H9 (cell line): ENCODE measurements around the gene KIF21A. TPM values are rescaled to one million over a fixed set of nuclear protein-coding genes. Genes with fewer than 3 reads are reported as not detected.

Source experiments
- DNase-seq: peaks from one replicate; pipeline ENCODE4 v3.0.0-alpha.2; 2017
- H2AFZ ChIP-seq: one replicate; pipeline ENCODE4 v1.6.1; 2013; ENCODE audit warnings: mild to moderate bottlenecking, low read length, control low read depth, moderate library complexity
- H2AK5ac ChIP-seq: 2 replicates; pipeline ENCODE4 v1.6.1; 2013; ENCODE audit warnings: low read length, control low read depth, mixed read lengths; ENCODE audit not compliant: insufficient read length
- H2BK120ac ChIP-seq: one replicate; pipeline ENCODE4 v1.6.1; 2013; ENCODE audit warnings: low read depth, mild to moderate bottlenecking, low read length, control low read depth, inconsistent platforms; ENCODE audit not compliant: poor library complexity, severe bottlenecking
- H2BK12ac ChIP-seq: 2 replicates; pipeline ENCODE4 v1.6.1; 2013; ENCODE audit warnings: low read length, control low read depth, mixed read lengths, low read depth; ENCODE audit not compliant: insufficient read length
- H2BK15ac ChIP-seq: 2 replicates; pipeline ENCODE4 v1.6.1; 2013; ENCODE audit warnings: low read depth, low read length, control low read depth
- H2BK20ac ChIP-seq: one replicate; pipeline ENCODE4 v1.6.1; 2013; ENCODE audit warnings: low read depth, mild to moderate bottlenecking, low read length, control low read depth, inconsistent platforms; ENCODE audit not compliant: poor library complexity, severe bottlenecking
- H2BK5ac ChIP-seq: 2 replicates; pipeline ENCODE4 v1.6.1; 2013; ENCODE audit warnings: low read length, control low read depth, mixed read lengths; ENCODE audit not compliant: insufficient read length
- H3K14ac ChIP-seq: 2 replicates; pipeline ENCODE4 v1.6.1; 2013; ENCODE audit warnings: low read length, control low read depth; ENCODE audit not compliant: insufficient read depth
- H3K18ac ChIP-seq: 2 replicates; pipeline ENCODE4 v1.6.1; 2013; ENCODE audit warnings: low read depth, mild to moderate bottlenecking, mixed read lengths, low read length, control low read depth; ENCODE audit not compliant: insufficient read length
- H3K23ac ChIP-seq: 2 replicates; pipeline ENCODE4 v1.6.1; 2013; ENCODE audit warnings: low read length, control low read depth, mixed read lengths, low read depth; ENCODE audit not compliant: insufficient read length
- H3K23me2 ChIP-seq: 2 replicates; pipeline ENCODE4 v1.6.1; 2013; ENCODE audit warnings: low read depth, mild to moderate bottlenecking, mixed read lengths, low read length, control low read depth; ENCODE audit not compliant: insufficient read length, poor library complexity, severe bottlenecking
- H3K27ac ChIP-seq: 2 replicates; pipeline ENCODE4 v1.5.1; 2013; ENCODE audit warnings: low read length, control low read depth, mixed read lengths, low read depth; ENCODE audit not compliant: insufficient read length
- H3K27me3 ChIP-seq: 2 replicates; pipeline ENCODE4 v1.6.1; 2013; ENCODE audit warnings: low read length, control low read depth, inconsistent platforms; ENCODE audit not compliant: insufficient read depth
- H3K4ac ChIP-seq: 2 replicates; pipeline ENCODE4 v1.6.1; 2013; ENCODE audit warnings: low read depth, mild to moderate bottlenecking, control low read depth, inconsistent platforms, low read length, moderate library complexity
- H3K4me1 ChIP-seq: 2 replicates; pipeline ENCODE4 v1.6.1; 2013; ENCODE audit warnings: low read length, control low read depth, inconsistent platforms; ENCODE audit not compliant: insufficient read depth
- H3K4me2 ChIP-seq: 2 replicates; pipeline ENCODE4 v1.6.1; 2013; ENCODE audit warnings: low read length, control low read depth, mixed read lengths; ENCODE audit not compliant: insufficient read length, insufficient read depth
- H3K56ac ChIP-seq: 2 replicates; pipeline ENCODE4 v1.6.1; 2013; ENCODE audit warnings: low read depth, mild to moderate bottlenecking, mixed read lengths, low read length, control low read depth; ENCODE audit not compliant: insufficient read length
- H3K79me1 ChIP-seq: 2 replicates; pipeline ENCODE4 v1.6.1; 2013; ENCODE audit warnings: low read depth, mild to moderate bottlenecking, moderate library complexity, low read length, control low read depth, inconsistent platforms; ENCODE audit not compliant: insufficient read depth, poor library complexity, severe bottlenecking
- H3K79me2 ChIP-seq: 2 replicates; pipeline ENCODE4 v1.6.1; 2013; ENCODE audit warnings: low read length, control low read depth, inconsistent platforms; ENCODE audit not compliant: insufficient read depth
- H3K9ac ChIP-seq: 2 replicates; pipeline ENCODE4 v1.6.1; 2013; ENCODE audit warnings: low read length, control low read depth, mixed read lengths; ENCODE audit not compliant: insufficient read length; ENCODE audit errors: extremely low read depth
- H3K9me3 ChIP-seq: one replicate; pipeline ENCODE4 v1.6.1; 2013; ENCODE audit warnings: low read depth, low read length, inconsistent platforms; ENCODE audit not compliant: control insufficient read depth
- H3T11ph ChIP-seq: one replicate; pipeline ENCODE4 v1.6.1; 2013; ENCODE audit warnings: mild to moderate bottlenecking, low read length, control low read depth, inconsistent platforms
- H4K20me1 ChIP-seq: one replicate; pipeline ENCODE4 v1.6.1; 2013; ENCODE audit not compliant: control insufficient read depth, insufficient read length, insufficient read depth
- H4K5ac ChIP-seq: 2 replicates; pipeline ENCODE4 v1.6.1; 2013; ENCODE audit warnings: low read depth, mild to moderate bottlenecking, mixed read lengths, low read length, control low read depth; ENCODE audit not compliant: insufficient read length
- H4K8ac ChIP-seq: replicated peaks from 2 replicates; pipeline ENCODE4 v1.6.1; 2013; ENCODE audit warnings: low read length, control low read depth, mixed read lengths, low read depth; ENCODE audit not compliant: insufficient read length
- H4K91ac ChIP-seq: 2 replicates; pipeline ENCODE4 v1.6.1; 2013; ENCODE audit warnings: low read depth, mild to moderate bottlenecking, moderate library complexity, mixed read lengths, low read length, control low read depth; ENCODE audit not compliant: insufficient read length
- H3K27ac Mint-ChIP-seq, 3 experiments: 2 replicates in 2 of 3; 3 replicates in 1 of 3; pipeline ENCODE4 v1.8.0; 2020 to 2021; ENCODE audit warnings: mixed read lengths in 3 of 3, mild to moderate bottlenecking in 1 of 3, moderate library complexity in 1 of 3
- H3K27me3 Mint-ChIP-seq: 2 replicates; pipeline ENCODE4 v1.8.0; 2021; ENCODE audit warnings: low read depth, mild to moderate bottlenecking, moderate library complexity, mixed read lengths
- H3K36me3 Mint-ChIP-seq, 3 experiments: 2 replicates in 2 of 3; 3 replicates in 1 of 3; pipeline ENCODE4 v1.8.0; 2020 to 2021; ENCODE audit warnings: low read depth in 3 of 3, mixed read lengths in 3 of 3; ENCODE audit not compliant: insufficient read depth in 1 of 3
- H3K4me1 Mint-ChIP-seq, 2 experiments: 2 replicates each; pipeline ENCODE4 v1.8.0; 2020; ENCODE audit warnings: mixed read lengths in 2 of 2
- H3K4me3 Mint-ChIP-seq, 2 experiments: 2 replicates in 1 of 2; 3 replicates in 1 of 2; pipeline ENCODE4 v1.8.0; 2020 to 2021; ENCODE audit warnings: mild to moderate bottlenecking in 2 of 2, mixed read lengths in 2 of 2, moderate library complexity in 1 of 2
- H3K9me3 Mint-ChIP-seq, 2 experiments: 2 replicates in 1 of 2; 3 replicates in 1 of 2; pipeline ENCODE4 v1.8.0; 2020; ENCODE audit warnings: mild to moderate bottlenecking in 2 of 2, mixed read lengths in 2 of 2, moderate library complexity in 1 of 2
- CTCF ChIP-seq: fragments of 200-600 bp; sonication (generic); conservative IDR thresholded peaks from 3 replicates; pipeline ENCODE4 v1.8.0; 2021; ENCODE audit warnings: antibody characterized with exemption, mild to moderate bottlenecking
- WGBS: extraction: QIAGEN DNeasy Blood & Tissue Kit; methylation state at CpG from one replicate; pipeline ENCODE4 v1.1.7; 2013; ENCODE audit warnings: missing lambda C conversion rate, low lambda C conversion rate, mixed read lengths; ENCODE audit not compliant: insufficient read length; ENCODE audit errors: extremely low coverage; 5-methylcytosine and 5-hydroxymethylcytosine counted together
- total RNA-seq: library from RNA; stranded (reverse); gene quantifications from 2 replicates; pipeline ENCODE4 v1.2.1, GENCODE V29; 2021

KIF21A gene
- total RNA-seq, 1 experiment from 2014 or later = 17.2 TPM

GRCh38 chr12:39393179-39393578 lies 49.7 kb downstream of the KIF21A start:
- peak overlapping the region; percentile 74 for H3K27ac ChIP-seq
- WGBS = no CpG with 5 or more reads among the region's 2 CpGs

More at GRCh38 chr12:39393179-39393578, 49.7 kb downstream of the KIF21A start:
- H4K91ac ChIP-seq = no peak overlapping the region
- H3K23ac ChIP-seq = no peak overlapping the region
- Mint-ChIP-seq H3K36me3 (peaks cover 0 to 6% (median 4%) of the 10 kb centered on the region in 3 experiments; a peak in 4 of 7 replicates), H3K9me3 (no peaks in the 10 kb centered on the region), H3K27me3 (no peaks in the 10 kb centered on the region), H3K27ac (peak overlapping the region; percentile 47 to 97 (median 59); a peak in 6 of 7 replicates), H3K4me3 (peak overlapping the region in 1 of 2 experiments; percentile 41; a peak in 2 of 5 replicates), H3K4me1 (peaks cover 50 to 51% of the 10 kb centered on the region in 2 experiments)
- no peaks in the 10 kb centered on the region for H4K20me1 ChIP-seq
- no peak overlapping the region for H4K8ac ChIP-seq
- no peak overlapping the region for H3T11ph ChIP-seq
- H3K79me1 ChIP-seq = no peaks in the 10 kb centered on the region
- DNase-seq = no peak
- no peak overlapping the region for H3K9ac ChIP-seq
- no peak overlapping the region for H3K14ac ChIP-seq
- H3K18ac ChIP-seq = no peak overlapping the region
- no peak overlapping the region for H2BK120ac ChIP-seq
- no peak overlapping the region for H2BK15ac ChIP-seq
- H3K56ac ChIP-seq = no peak overlapping the region
- peaks cover 19% of the 10 kb centered on the region; the same call in 1 of the 2 replicates for H3K4me1 ChIP-seq
- peaks cover 3% of the 10 kb centered on the region; the same call in 1 of the 2 replicates for H3K79me2 ChIP-seq
- TF ChIP-seq CTCF = no peak
- H2BK20ac ChIP-seq = no peak overlapping the region
- no peak overlapping the region for H4K5ac ChIP-seq
- no peak overlapping the region for H2AFZ ChIP-seq
- no peak overlapping the region for H2AK5ac ChIP-seq
- no peaks in the 10 kb centered on the region for H3K23me2 ChIP-seq
- no peak overlapping the region for H3K4me2 ChIP-seq
- no peak overlapping the region for H2BK5ac ChIP-seq
- no peak overlapping the region for H2BK12ac ChIP-seq
- H3K27me3 ChIP-seq = no peaks in the 10 kb centered on the region
- no peak overlapping the region for H3K4ac ChIP-seq
- no peaks in the 10 kb centered on the region for H3K9me3 ChIP-seq
